ENCODE measurements around the gene FLNC. TPM values are rescaled to one million over a fixed set of nuclear protein-coding genes. Genes with fewer than 3 reads are reported as not detected.

Gene FLNC
- total and polyA plus RNA-seq, 2 donors (not counting 3 experiments of a cell fraction or from before 2014, with no cell fraction given): 19.5 to 81.9 TPM

DNA sequence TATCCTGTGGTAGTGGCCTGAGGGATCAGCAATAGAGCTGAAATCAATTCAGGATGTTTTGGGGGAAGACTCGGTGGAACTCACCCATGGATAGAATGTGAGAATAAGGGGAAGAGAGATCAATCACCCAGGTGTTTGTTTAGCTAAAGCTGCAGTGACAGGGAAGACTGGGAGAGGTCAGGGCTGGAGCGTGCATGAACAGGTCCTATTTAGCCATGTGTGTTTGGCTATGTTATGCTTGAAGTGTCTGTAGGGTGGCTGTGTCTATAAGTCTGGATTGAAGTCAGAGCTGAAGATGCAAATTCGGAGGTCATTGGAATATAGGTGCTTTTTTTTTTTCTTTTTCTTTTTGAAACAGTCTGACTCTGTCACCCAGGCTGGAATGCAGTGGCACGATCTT, 37.0 kb downstream of the FLNC start:
- H3K9me1 ChIP-seq (replicated peaks; ENCODE audit: control insufficient read depth, extremely low read depth, insufficient read depth, low read length): no peaks in the 10 kb centered on the region
- no peak for DNase-seq (ENCODE audit: low read depth, low spot score)
- H3K9ac ChIP-seq (replicated peaks; ENCODE audit: extremely low read depth, insufficient read depth, low read length): no peak overlapping the region
- H3K27ac ChIP-seq (ENCODE audit: insufficient read depth, low read depth, low read length): no peak overlapping the region
- no peak overlapping the region for H3K4me2 ChIP-seq (ENCODE audit: insufficient read depth, low read length)
- peaks cover 0 to 14% of the 10 kb centered on the region in 2 experiments for H3K36me3 ChIP-seq (ENCODE audit: control insufficient read depth in 2 of 2, extremely low read depth in 1 of 2, insufficient read depth in 2 of 2, low read length in 2 of 2)
- intact Hi-C loops (cut with micrococcal nuclease): no loop called here
- BruUV-seq (replicated peaks): no TSS peak
- H2AFZ ChIP-seq (ENCODE audit: low read depth, low read length): no peak overlapping the region
- TF ChIP-seq EZH2 (IDR thresholded peaks at IDR 0.05; ENCODE audit: borderline replicate concordance, low read depth, low read length, severe bottlenecking) (no peak), POLR2AphosphoS5 (IDR thresholded peaks at IDR 0.05; ENCODE audit: insufficient read depth, low read depth, low read length) (no peak), POLR2A (IDR thresholded peaks at IDR 0.05; ENCODE audit: low read depth, low read length) (no peak)
- H3K4me3 ChIP-seq (replicated peaks in 1 of 3; ENCODE audit: insufficient read depth in 1 of 3, low read depth in 1 of 3, low read length in 3 of 3): no peak overlapping the region
- H3K9me3 ChIP-seq (replicated peaks; ENCODE audit: control insufficient read depth, insufficient read depth, low read length): no peaks in the 10 kb centered on the region
- H3K4me1 ChIP-seq (ENCODE audit: control insufficient read depth, extremely low read depth, insufficient read depth, low read length): peaks cover 9% of the 10 kb centered on the region
- FAIRE-seq: no peak
- peaks cover 10% of the 10 kb centered on the region for H3K79me2 ChIP-seq (ENCODE audit: control insufficient read depth, insufficient read depth, low read length)
- ChIA-PET POLR2A (no interaction called here), CTCF (interaction anchor here (0.9 to 2.0 kb wide), 2 partner anchors 11 to 25 kb away, joined by 3 to 6 read pairs; no protein-coding TSS in a partner anchor)
- H3K27me3 ChIP-seq (ENCODE audit: control insufficient read depth in 2 of 2, insufficient read depth in 2 of 2, low read length in 2 of 2): peaks cover 2% of the 10 kb centered on the region in 2 experiments
- dilution Hi-C loops (cut with MboI; ENCODE audit: extremely low pct_ligation_motif_present, low sequenced_read_pairs): no loop called here
- no peaks in the 10 kb centered on the region for H4K20me1 ChIP-seq (replicated peaks; ENCODE audit: control insufficient read depth, extremely low read depth, insufficient read depth, low read length)

DNA sequence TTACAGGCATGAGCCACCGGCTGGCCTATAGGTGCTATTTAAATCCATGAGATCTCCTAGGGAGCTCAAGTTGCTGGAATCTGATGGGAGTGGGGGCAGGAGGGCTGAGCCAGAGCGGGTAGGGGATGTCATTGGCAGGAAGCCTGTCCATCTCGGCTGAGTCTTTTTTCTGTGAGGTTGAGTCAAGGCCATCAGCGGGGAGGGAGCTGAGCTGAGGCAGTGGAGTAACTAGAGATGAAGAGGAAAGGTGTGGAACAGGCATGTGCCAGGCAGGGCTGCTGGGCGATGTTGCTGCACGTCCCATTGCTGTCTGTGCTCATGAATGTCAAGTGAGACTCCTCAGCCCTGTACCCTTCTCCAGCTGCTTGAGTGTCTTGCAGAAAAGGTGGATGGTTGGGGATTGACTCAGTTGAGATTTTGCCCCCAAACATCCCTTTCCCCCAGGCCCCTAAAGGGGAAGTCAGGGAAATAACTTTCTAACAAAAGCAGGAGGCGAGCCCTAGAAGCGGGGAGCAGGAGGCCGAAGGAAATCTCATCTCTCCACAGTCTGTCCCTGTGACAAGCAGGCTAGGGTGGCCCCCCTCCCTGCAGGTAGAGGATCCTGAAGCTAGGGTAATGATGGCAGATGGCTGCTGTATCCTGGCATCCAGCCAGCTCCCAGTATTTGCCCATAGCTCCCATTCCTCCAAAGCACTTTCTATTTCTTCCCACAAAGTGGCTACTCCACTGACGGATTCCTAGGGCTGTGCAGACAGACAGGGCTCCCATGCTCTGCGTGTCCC, 37.8 kb downstream of the FLNC start:
- intact Hi-C loops (cut with micrococcal nuclease): no loop called here
- H3K9ac ChIP-seq (replicated peaks; ENCODE audit: extremely low read depth, insufficient read depth, low read length): no peak overlapping the region
- H3K9me1 ChIP-seq (replicated peaks; ENCODE audit: control insufficient read depth, extremely low read depth, insufficient read depth, low read length): no peaks in the 10 kb centered on the region
- H4K20me1 ChIP-seq (replicated peaks; ENCODE audit: control insufficient read depth, extremely low read depth, insufficient read depth, low read length): no peaks in the 10 kb centered on the region
- no peak overlapping the region for H3K27ac ChIP-seq (ENCODE audit: insufficient read depth, low read depth, low read length)
- TF ChIP-seq EZH2 (IDR thresholded peaks at IDR 0.05; ENCODE audit: borderline replicate concordance, low read depth, low read length, severe bottlenecking) (peak; percentile 0), FOS (IDR thresholded peaks at IDR 0.05; ENCODE audit: borderline replicate concordance, insufficient read depth, low read length) (no peak), MYC (IDR thresholded peaks at IDR 0.05; ENCODE audit: low read depth, low read length) (no peak), GATA2 (IDR thresholded peaks at IDR 0.05; ENCODE audit: insufficient read depth, insufficient read length, low read depth, low read length) (no peak), POLR2AphosphoS5 (IDR thresholded peaks at IDR 0.05; ENCODE audit: insufficient read depth, low read depth, low read length) (no peak)
- no peak overlapping the region for H3K4me3 ChIP-seq (replicated peaks in 1 of 3; ENCODE audit: insufficient read depth in 1 of 3, low read depth in 1 of 3, low read length in 3 of 3)
- ChIA-PET POLR2A (no interaction called here), CTCF (interaction anchor here (0.6 to 2.0 kb wide), 5 partner anchors 10 to 224 kb away, joined by 3 to 6 read pairs (median 3); no protein-coding TSS in a partner anchor)
- no peak overlapping the region for H3K4me2 ChIP-seq (ENCODE audit: insufficient read depth, low read length)
- peaks cover 0 to 14% of the 10 kb centered on the region in 2 experiments for H3K36me3 ChIP-seq (ENCODE audit: control insufficient read depth in 2 of 2, extremely low read depth in 1 of 2, insufficient read depth in 2 of 2, low read length in 2 of 2)
- peaks cover 8% of the 10 kb centered on the region for H3K4me1 ChIP-seq (ENCODE audit: control insufficient read depth, extremely low read depth, insufficient read depth, low read length)
- peaks cover 7% of the 10 kb centered on the region for H3K79me2 ChIP-seq (ENCODE audit: control insufficient read depth, insufficient read depth, low read length)
- BruUV-seq (replicated peaks): no TSS peak
- dilution Hi-C loops (cut with MboI; ENCODE audit: extremely low pct_ligation_motif_present, low sequenced_read_pairs): no loop called here
- DNase-seq (ENCODE audit: low read depth, low spot score): no peak
- H2AFZ ChIP-seq (ENCODE audit: low read depth, low read length): no peak overlapping the region
- no peak for FAIRE-seq
- H3K27me3 ChIP-seq (ENCODE audit: control insufficient read depth in 2 of 2, insufficient read depth in 2 of 2, low read length in 2 of 2): peaks cover 2% of the 10 kb centered on the region in 2 experiments
- H3K9me3 ChIP-seq (replicated peaks; ENCODE audit: control insufficient read depth, insufficient read depth, low read length): no peaks in the 10 kb centered on the region

Data from endothelial cell of umbilical vein (primary cell).